K562 (cell line): ENCODE results near the gene RERE. TPM values are rescaled to one million over a fixed set of nuclear protein-coding genes. Genes with fewer than 3 reads are reported as not detected.
A peak's percentile ranks its signal among the peaks of the same experiment; 100 is the strongest.

Source experiments
- ASH1L ChIP-seq: fragments of 450-650 bp; IDR thresholded peaks from 2 replicates; pipeline ENCODE4 v1.6.1; 2018; ENCODE audit warnings: borderline replicate concordance, mild to moderate bottlenecking, low read depth; ENCODE audit not compliant: partially characterized antibody
- CEBPG ChIP-seq, 3 experiments: fragments of 200-800 bp in 1 of 3; sonication (Bioruptor generic) in 1 of 3; sonication (generic) in 1 of 3; formaldehyde crosslinking in 1 of 3; IDR thresholded peaks in 2 of 3; conservative IDR thresholded peaks in 1 of 3; 2 replicates each; pipeline versions ENCODE4 v1.6.1 to v1.8.0; 2016 to 2022; ENCODE audit warnings: missing compliant biosample characterization in 2 of 3, missing genetic modification characterization in 2 of 3, mild to moderate bottlenecking in 1 of 3, missing genetic modification reagents in 1 of 3
- CTCF ChIP-seq, 3 experiments: IDR thresholded peaks in 2 of 3; conservative IDR thresholded peaks in 1 of 3; 2 replicates each; pipeline ENCODE4 v1.5.1; 2011 to 2012; ENCODE audit warnings: low read length in 3 of 3, mild to moderate bottlenecking in 3 of 3, control low read depth in 2 of 3, improper control_type of control experiment in 1 of 3, inconsistent platforms in 1 of 3, low read depth in 1 of 3, mixed read lengths in 1 of 3, moderate library complexity in 1 of 3; ENCODE audit not compliant: insufficient read depth in 2 of 3
- DIDO1 ChIP-seq: fragments of 450-650 bp; IDR thresholded peaks from 2 replicates; pipeline ENCODE4 v1.6.1; 2016; ENCODE audit warnings: low read depth, missing biosample characterization, missing genetic modification characterization
- DMBX1 ChIP-seq: fragments of 250-450 bp; sonication (Bioruptor Pico); IDR thresholded peaks from 2 replicates; pipeline ENCODE4 v1.8.0; 2022; ENCODE audit warnings: inconsistent platforms, mild to moderate bottlenecking, moderate library complexity, borderline replicate concordance
- DPF2 ChIP-seq: fragments of 450-650 bp; IDR thresholded peaks from 2 replicates; pipeline ENCODE4 v1.6.1; 2016
- HDAC1 ChIP-seq, 2 experiments: fragments of 450-650 bp; IDR thresholded peaks; 2 replicates each; pipeline ENCODE4 v1.6.1; 2016 to 2017; ENCODE audit warnings: inconsistent platforms in 1 of 2, mild to moderate bottlenecking in 1 of 2, moderate library complexity in 1 of 2
- MCM3 ChIP-seq: fragments of 450-650 bp; IDR thresholded peaks from 2 replicates; pipeline ENCODE4 v1.6.1; 2016
- NCOR1 ChIP-seq: fragments of 450-650 bp; IDR thresholded peaks from 2 replicates; pipeline ENCODE4 v1.6.1; 2016; ENCODE audit warnings: mild to moderate bottlenecking, moderate library complexity
- PCBP1 ChIP-seq: fragments of 200-400 bp; formaldehyde crosslinking; IDR thresholded peaks from 2 replicates; pipeline ENCODE4 v1.6.1; 2018; ENCODE audit warnings: mild to moderate bottlenecking, low read depth, low read length; ENCODE audit not compliant: poor library complexity, severe bottlenecking
- PML ChIP-seq: IDR thresholded peaks from 2 replicates; pipeline ENCODE4 v1.6.1; 2012; ENCODE audit warnings: low read length, inconsistent platforms
- RBM22 ChIP-seq: fragments of 200-400 bp; formaldehyde crosslinking; IDR thresholded peaks from 2 replicates; pipeline ENCODE4 v1.6.1; 2018; ENCODE audit warnings: low read length, low read depth; ENCODE audit not compliant: poor library complexity, severe bottlenecking
- SMAD1 ChIP-seq: fragments of 150-350 bp; IDR thresholded peaks from 2 replicates; pipeline ENCODE4 v1.6.1; 2014; ENCODE audit warnings: low read length, low read depth; ENCODE audit not compliant: partially characterized antibody
- ZBTB26 ChIP-seq: fragments of 450-650 bp; formaldehyde crosslinking; IDR thresholded peaks from 2 replicates; pipeline ENCODE4 v1.4.0; 2022; ENCODE audit warnings: missing genetic modification characterization
- ZNF780A ChIP-seq: fragments of 250-450 bp; sonication (Bioruptor Pico); IDR thresholded peaks from 2 replicates; pipeline ENCODE4 v1.5.0; 2021; ENCODE audit warnings: mild to moderate bottlenecking
- polyA plus RNA-seq, 8 experiments: library from polyadenylated mRNA; depleted of rRNA in 4 of 8; stranded (reverse) in 5 of 8; unstranded in 3 of 8; fragments of >200 nt; fragmentation: Nextera tagmentation in 2 of 8; fragmentation: Illumina TruSeq in 1 of 8; extraction: Ambion mirVana in 2 of 8; extraction: Trizol in 1 of 8; gene quantifications; 2 replicates each; pipeline versions ENCODE4 v1.2.1 to v1.2.3, GENCODE V29; 2011 to 2014; ENCODE audit warnings: inconsistent platforms in 1 of 8, missing spikeins in 1 of 8
- total RNA-seq, 7 experiments: library from RNA; depleted of rRNA in 6 of 7; stranded (reverse); fragments of >200 nt in 6 of 7; fragmentation: Illumina TruSeq in 2 of 7; extraction: Trizol in 2 of 7; gene quantifications; 2 replicates each; pipeline versions ENCODE4 v1.2.1 to v1.2.3, GENCODE V29; 2011 to 2021; ENCODE audit warnings: low replicate concordance in 1 of 7
- TF ChIP-seq, protein P1 (sequence below): fragments of 250-450 bp; sonication (Bioruptor Pico); IDR thresholded peaks from 2 replicates; pipeline ENCODE4 v1.4.0; 2020; ENCODE audit warnings: mild to moderate bottlenecking, moderate library complexity
- TF ChIP-seq, protein P2 (sequence below): fragments of 450-650 bp; IDR thresholded peaks from 2 replicates; pipeline ENCODE4 v1.6.1; 2016

The RERE gene
- total and polyA plus RNA-seq, 9 of the 15 experiments (the other 6 are each of a cell fraction or from before 2014, with no cell fraction given), result 3.0 to 51.5 (median 13.4) TPM

DNA sequence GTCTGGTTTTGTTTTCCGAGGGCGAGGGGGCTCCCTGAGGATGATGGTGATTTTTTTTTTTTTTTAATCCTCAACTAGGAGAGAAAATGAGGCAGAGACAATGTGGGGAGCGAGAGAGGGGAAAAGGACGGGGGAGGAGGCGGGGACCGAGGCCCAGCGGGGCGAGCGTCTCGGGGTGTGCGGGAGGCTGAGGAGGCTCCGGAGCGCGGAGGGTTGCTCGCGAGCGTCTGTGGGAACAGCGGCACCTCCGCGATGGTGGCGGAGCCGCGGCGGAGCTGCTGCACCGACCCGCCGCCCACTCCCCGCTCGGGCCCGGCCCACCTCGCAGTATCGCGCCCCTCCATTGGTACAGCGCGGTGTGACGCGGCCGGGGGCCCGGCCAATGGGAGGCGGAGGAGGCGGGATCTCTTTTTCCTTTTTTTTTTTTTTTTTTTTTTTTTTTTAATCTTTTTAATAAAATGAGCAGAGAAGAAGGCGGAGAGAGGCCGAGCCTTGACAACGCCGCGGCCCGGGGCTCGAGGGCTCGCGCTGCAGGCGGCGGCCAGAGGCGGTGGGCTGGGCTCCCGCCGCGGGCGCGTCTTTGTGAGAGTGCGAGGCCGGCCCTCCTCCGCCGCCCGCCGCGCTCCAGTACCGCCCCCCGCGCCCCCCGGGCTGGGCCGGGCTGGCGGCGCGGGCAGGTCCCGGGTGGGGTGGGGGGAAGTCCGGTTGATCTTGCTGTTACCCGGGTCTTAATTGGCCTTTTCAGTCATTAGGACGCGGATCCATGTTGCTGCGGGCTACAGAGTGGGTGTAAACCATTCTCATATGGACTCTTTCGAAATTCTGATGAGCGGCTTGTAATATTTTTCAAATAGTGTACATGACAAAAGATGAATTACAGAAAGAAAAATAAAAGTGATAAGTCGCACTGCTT is at the start of gene RERE (continued):
- TF ChIP-seq SMAD1 (peak; percentile 79), CTCF (IDR thresholded peaks at IDR 0.05 in 2 of 3, conservative IDR thresholded peaks at IDR 0.05 in 1 of 3; ENCODE audit: insufficient read depth in 2 of 3, low read depth in 1 of 3, low read length in 3 of 3) (peak in 2 of 3 experiments; percentile 32 to 46; a peak in 3 of 6 replicates), CEBPG (CRISPR knock-in tag; IDR thresholded peaks at IDR 0.05) (no peak), CEBPG (tag; conservative IDR thresholded peaks at IDR 0.05 in 1 of 2, IDR thresholded peaks at IDR 0.05 in 1 of 2) (peak in 1 of 2 experiments; percentile 45; a peak in 2 of 4 replicates), HDAC1 (IDR thresholded peaks at IDR 0.05) (peak in 1 of 2 experiments; percentile 45; a peak in 2 of 4 replicates), PCBP1 (peak; percentile 89), DIDO1 (peak; percentile 23; the same call in 1 of the 2 replicates), ASH1L (peak; percentile 90), NCOR1 (no peak), MCM3 (no peak), ZBTB26 (no peak), DPF2 (peak; percentile 54), RBM22 (no peak), ZNF780A (no peak), PML (peak; percentile 83; the same call in 1 of the 2 replicates), DMBX1 (CRISPR knock-in tag) (no peak)
- TF ChIP-seq, protein P1, sequence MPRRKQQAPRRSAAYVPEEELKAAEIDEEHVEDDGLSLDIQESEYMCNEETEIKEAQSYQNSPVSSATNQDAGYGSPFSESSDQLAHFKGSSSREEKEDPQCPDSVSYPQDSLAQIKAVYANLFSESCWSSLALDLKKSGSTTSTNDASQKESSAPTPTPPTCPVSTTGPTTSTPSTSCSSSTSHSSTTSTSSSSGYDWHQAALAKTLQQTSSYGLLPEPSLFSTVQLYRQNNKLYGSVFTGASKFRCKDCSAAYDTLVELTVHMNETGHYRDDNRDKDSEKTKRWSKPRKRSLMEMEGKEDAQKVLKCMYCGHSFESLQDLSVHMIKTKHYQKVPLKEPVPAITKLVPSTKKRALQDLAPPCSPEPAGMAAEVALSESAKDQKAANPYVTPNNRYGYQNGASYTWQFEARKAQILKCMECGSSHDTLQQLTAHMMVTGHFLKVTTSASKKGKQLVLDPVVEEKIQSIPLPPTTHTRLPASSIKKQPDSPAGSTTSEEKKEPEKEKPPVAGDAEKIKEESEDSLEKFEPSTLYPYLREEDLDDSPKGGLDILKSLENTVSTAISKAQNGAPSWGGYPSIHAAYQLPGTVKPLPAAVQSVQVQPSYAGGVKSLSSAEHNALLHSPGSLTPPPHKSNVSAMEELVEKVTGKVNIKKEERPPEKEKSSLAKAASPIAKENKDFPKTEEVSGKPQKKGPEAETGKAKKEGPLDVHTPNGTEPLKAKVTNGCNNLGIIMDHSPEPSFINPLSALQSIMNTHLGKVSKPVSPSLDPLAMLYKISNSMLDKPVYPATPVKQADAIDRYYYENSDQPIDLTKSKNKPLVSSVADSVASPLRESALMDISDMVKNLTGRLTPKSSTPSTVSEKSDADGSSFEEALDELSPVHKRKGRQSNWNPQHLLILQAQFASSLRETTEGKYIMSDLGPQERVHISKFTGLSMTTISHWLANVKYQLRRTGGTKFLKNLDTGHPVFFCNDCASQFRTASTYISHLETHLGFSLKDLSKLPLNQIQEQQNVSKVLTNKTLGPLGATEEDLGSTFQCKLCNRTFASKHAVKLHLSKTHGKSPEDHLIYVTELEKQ, result no peak
- TF ChIP-seq, protein P2, sequence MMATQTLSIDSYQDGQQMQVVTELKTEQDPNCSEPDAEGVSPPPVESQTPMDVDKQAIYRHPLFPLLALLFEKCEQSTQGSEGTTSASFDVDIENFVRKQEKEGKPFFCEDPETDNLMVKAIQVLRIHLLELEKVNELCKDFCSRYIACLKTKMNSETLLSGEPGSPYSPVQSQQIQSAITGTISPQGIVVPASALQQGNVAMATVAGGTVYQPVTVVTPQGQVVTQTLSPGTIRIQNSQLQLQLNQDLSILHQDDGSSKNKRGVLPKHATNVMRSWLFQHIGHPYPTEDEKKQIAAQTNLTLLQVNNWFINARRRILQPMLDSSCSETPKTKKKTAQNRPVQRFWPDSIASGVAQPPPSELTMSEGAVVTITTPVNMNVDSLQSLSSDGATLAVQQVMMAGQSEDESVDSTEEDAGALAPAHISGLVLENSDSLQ, result no peak
